Measurements from ENCODE around the gene MTMR2.

MTMR2 gene

DNA sequence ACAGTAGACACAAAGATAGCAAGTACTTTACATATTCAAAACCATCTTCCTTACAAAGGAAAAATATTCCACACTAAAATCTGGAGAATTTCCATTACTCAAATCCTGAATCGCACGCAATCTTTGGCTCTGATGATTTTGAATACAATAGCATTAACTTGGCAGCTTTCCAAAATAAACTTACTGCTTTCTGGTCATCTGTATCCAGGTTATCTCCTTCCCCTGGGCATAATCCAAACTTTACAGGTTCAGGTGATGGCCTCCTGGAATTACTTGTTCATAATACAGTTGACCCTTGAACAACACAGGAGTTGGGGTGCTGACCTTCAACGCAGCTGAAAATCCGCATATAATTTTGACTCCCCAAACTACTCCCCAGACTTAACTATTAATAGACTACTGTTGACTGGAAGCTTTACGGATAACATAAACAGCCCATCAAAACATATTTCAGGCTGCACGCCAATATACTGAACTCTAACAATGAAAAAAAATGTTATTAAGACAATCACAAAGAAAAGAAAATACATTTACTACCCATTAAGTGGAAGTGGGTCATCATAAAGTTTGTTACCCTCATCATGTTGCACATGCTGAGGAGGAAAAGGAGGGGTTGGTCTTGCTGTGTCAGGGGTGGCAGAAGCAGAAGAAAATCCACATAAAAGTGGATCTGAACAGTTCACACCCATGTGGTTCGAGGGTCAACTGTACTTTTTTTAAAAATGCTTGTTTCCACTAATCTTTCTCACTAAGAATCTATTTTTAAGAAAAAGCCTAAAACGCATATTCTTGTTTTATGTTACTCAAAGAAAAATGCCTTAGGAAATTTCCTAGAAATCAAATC lies 6.5 kb downstream of the MTMR2 start:
- DNase-seq: no peak

DNA sequence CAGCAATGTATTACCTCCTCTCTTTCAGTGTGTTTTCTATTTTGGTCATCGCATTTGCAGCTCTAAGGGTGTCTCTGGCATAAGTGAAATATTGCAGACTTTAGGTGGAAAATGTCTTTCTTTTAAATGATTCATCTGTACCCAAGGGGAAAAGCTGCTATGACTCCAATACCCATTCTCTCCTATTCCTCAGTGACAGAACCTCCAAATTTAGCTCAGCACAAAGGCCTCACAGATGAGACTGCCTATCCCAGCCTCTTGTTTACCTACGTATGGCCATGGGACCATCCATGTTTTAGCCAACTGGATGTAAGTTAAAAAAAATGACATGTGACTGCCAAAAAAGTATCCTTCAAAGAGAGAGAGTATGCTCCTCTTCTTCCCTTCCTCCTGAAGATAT lies 7.9 kb downstream of the MTMR2 start:
- DNase-seq: no peak

DNA sequence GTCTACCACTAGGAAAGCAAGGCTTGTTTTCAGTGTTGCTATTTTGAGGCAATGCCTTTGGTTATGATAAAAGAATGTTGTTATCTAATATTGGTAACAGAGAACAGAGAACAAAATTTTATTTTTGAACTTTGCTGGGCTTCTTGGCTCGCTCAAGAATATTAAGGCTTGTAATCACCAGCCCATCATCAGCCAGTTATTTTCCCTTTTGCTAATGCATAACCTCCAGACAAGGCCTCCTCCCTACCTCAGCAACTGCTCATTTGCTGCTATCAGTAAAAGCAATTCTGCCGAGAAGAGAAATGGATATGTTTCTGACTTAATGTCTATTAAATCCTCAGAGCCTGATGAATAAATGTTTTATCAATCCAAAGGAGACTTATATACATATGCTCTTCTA lies 8.9 kb downstream of the MTMR2 start:
- DNase-seq: no peak

DNA sequence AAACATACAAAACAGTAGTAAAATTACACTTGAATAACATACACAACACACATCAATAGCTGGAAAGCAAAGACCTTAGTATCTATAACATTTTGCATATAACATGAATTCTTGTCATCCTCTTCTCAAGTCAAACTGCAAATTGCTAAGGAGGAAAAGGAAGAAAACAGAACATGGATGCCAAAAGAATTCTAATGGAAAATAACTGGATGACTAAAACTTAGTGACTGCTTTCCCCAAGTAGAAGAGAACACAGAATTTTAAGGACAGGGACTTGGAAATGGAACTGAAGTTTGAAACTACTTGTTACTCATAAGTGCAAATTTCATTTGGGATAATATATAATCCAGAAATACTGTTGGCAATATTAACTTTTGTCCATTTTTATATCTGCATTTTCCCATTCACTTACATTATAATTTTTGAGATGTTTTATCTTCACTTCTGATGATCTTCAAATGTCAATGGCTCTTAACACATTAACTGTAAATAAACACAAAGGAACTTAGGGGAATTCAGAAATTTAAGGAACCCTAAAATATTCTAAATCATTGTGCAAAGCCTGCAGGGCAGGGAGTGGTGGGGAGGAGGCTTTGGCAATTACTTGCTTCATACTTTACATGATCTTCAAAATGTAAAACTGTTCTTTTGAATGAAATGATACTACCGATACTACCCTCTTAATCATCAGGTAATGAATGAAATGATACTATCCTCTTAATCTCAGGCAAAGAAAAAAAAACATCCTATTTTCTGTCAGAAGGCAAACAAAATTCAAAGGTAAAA lies 9.9 kb downstream of the MTMR2 start:
- no peak for DNase-seq

DNA sequence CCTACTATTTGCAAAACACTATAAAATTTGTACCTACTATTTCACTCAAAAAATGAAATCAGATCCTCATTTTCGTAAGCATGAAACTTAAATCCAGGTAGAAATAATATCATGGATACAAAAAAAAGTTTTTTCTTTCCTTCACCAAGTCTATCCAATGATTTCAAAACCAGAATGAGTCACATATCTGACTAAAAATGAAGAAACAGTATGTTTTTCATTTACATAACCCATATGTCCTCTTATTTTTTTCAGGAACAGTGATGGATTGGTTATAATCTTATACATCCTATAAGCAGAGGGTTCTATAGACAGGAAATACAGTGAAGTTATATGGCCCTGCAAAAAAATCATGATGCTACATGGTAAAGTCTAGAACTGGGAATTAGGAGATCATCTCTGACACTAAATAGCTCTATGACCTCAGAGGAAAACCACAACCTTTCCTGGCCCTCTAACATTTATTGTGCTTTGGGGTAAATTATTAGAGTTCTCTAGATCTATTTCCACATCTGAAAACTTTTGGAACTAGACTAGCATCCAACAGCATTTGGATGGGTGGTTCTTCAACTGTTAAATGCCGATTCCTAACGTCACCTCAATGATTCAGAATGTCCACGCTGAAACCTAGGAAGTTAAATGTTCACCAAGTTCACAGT lies 10.9 kb downstream of the MTMR2 start:
- no peak for DNase-seq

DNA sequence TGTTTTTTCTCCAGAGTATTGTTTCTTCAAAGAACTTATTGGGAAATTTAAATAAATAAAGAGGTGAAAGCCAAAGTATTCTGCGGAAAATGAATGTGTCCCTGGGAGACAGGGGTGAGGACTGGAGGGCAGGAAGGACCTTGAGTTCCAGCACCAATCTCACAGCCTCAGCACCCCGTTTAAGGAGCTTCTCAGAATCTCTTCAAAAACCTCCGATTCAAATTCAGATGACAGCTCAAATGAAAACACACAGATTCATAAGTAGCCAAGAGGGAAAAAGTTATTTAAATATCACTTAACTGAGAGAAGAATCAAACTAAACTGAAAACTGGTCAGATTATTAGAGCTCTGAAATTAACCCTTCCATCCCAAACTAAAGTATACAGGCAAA lies 12.5 kb downstream of the MTMR2 start:
- no peak for DNase-seq

DNA sequence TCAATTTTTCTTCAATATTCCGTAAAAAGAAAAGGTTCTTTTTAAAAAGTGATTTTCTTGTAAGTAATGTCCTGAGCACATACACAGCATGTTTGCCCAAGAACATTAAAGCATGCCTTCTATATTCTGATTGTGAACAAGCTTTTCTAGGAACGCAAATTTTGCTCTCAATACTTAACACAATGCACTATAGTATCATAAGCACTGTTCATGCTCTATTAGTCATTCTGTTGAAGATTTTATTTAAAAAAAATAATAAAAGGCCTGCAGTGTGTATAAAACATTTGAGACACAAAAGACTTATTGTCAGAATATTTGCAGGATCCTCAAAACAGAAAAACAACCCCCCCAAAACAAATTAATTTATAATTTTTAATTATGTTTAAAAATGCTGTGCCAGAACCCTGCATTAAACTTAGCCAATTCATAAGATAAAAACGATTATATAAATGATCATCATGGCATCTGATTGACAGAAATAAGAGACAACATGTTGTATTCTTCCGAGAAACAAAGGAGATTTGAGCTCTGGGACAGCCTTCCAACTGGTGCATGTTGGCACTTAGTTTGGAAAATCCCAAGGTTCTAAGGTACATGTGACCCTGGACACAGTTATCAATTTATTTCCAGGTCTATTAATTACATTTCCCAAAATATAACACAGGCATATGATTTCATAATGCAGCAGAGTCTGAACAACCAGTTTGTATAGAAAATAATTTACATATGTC lies 13.1 kb downstream of the MTMR2 start:
- no peak for DNase-seq

DNA sequence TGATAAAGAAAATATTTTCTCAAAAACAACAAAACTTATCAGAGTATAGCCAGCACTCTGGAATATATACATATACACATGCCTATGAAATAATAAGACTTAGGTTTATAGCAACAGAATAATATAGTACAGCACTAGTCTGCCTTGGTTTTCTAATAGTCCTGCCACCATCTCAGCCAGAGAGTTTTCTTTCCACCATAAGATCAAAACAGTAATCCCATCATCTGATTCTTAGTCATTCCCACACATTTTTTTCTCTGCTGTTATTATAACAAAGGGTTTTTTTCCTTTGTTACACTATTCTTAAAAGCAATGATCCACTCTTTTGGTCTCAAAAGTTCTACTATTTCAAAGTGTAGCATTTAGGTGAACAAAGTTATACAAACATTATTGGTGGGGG lies 15.1 kb downstream of the MTMR2 start:
- DNase-seq: no peak

DNA sequence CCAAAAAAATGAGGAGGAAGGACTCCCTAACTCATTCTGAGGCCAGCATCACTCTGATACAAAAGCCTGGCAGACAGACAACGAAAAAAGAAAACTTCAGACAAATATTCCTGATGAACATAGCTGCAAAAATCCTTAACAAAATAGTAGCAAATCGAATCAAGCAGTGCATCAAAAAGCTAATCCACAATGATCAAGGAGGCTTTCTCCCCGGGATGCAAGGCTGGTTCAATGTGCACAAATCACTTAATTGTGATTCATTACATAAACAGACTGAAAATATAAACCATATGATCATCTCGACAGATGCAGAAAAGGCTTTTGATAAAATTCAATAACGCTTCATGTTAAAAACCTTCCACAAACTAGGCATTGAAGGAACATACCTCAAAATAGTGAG lies 16.4 kb downstream of the MTMR2 start:
- no peak for DNase-seq

DNA sequence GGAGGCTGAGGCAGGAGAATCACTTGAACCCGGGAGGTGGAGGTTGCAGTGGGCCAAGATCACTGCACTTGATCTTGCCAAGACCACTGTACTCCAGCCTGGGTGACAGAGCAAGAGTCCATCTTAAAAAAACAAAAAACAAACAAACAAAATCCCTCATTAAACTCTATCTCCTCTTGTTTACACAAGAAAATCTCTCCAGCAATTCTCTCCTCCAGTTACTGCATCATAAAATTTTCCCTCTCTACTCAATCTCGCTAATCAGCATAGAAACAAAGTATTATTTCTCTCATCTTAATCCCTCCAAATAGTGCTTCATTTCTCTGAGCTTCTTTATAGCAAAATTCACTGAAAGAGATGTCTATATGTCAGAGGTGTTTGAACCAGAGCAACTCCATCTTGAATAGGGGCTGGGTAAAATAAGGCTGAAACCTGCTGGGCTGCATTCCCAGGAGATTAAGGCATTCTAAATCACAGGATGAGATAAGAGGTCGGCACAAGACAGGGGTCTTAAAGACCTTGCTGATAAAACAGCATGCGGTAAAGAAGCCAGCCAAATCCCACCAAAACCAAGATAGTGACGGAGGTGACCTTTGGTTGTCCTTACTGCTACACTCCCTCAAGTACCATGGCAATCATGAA lies 19.8 kb downstream of the MTMR2 start:
- DNase-seq: no peak

DNA sequence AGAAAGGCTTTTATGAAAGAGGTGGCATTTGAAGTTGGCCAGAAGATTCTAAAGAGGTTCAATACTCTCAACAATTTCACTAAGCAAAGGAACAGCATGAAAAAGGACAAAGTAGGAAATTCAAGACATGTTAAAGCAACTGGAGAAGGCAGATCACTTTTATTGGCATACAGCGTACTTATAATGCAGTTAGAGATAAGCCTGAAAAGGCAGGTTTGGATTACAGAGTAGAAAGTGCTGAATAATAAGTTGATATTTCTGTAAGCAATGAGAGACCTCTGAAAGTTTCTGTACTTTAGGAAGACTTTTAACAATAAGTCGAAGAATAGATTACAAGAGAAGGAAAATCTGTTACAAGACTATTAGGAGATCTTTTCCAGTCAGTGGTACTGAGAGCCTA lies 25.1 kb downstream of the MTMR2 start:
- no peak for DNase-seq

DNA sequence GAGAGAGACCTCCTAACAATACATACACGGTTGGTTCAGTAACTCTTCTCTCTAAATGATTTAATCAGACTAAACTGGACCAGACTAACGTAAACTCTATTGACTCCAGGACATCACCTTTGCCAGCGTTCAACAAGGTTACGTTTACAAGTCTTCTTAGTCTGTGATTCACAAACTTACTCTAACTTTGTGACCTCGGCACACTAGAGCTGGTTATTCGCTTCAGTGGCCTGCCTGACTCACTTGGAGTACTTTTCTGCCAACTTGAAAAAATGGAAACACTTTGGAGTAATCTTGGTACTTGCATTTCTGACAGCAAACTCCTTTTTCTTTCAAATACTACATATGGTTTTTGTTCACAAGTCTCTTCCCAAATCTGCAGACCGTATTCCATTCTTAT lies 26.2 kb downstream of the MTMR2 start:
- DNase-seq: no peak

DNA sequence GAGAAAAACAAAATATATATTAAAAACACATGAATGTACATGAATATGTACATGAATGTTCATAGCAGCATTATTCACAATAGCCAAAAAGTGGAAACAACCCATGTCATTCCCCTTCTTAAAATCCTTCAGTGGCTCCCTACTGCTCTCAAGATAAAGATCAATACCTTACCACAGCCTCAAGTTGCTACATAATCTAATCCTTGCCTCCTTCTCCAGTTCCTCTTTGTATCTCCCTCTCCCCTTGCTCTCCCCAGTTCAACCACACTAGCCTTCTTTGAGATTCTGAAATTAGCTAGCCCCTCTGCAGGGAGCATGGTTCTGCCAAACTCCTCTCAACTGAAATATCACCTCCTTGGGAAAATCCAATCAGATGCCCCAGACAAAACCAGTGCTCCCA lies 28.1 kb downstream of the MTMR2 start:
- DNase-seq: no peak

DNA sequence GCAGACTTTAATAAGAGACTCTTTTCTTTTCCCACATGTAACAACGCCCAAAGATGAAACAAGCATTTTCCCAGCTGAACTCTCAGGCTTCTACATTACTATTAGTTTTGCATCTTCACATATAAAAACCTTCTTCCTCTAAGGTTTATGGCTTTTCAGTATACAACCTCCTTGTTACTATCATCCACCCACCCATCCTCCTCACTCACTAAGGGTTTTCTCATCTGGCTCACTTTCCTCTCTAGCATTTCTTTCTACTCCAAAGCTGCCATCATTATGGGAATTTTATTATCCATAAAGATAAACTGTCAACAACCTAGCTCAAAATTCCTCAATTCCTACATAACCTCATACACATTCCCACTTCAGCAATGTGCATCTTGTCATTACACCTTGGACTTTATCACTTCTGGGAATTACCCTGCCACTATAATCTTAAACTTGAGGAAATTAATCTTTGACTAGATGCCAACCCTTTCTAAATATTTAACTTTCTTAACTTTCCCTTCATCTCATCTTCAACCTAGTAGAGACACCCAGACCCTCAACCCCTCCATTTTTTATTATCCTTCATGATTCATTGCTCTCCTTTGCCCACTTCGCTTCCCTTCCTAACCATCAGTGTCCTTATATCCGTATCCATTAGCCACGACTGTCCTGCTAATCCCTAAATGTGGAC lies 30.9 kb downstream of the MTMR2 start:
- no peak for DNase-seq

DNA sequence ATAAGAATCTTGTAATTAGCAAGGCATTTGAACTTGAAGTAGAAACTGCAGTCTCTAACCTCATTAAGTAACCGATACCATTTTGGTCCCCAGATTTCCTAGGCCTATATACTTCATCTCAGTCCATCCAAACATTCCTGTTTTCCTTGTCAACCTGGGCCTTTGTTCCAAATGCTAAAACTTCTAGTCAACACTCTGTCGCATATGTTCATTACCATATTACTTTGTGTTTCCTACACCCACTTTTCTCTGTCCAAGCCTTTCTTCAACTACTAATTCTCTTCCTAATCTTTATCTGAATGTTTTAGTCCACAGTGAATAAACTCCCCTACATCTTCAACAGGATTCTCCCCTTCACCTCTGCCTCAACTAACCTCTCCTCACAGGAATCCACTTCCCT lies 31.4 kb downstream of the MTMR2 start:
- DNase-seq: no peak

DNA sequence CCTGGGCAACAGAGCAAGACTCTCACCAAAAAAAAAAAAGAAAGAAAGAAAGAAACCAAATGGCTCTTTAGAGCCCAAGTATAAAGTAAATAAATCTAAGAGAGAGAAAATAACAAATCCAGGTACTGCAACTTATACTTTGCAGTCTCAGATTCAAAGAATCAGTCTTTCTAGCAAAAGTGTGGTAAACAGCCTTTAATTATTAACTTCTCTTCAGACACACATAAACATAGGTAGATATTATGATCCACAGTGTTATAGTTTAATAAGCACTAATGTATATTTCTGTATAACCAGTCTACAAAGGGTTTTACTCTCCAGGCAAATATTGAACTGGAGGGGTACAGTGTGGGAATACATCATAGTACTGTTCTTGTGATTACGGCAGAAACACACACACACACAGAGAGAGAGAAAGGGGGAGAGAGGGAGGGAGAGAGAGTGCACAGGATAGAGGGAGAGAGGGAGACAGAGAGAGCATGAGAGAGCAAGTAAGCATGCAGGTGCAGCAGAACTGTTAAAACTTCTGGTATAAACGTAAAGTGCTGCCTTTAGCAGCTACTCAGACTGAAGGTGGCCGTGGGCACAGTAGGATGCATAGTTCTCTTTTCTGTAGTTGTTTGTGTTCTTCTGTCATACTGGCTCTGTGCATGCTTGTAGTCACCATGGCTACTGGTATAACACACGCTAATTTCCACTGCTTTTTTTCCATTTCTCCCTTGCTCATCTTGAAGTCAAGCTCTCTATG lies 32.3 kb downstream of the MTMR2 start:
- no peak for DNase-seq

DNA sequence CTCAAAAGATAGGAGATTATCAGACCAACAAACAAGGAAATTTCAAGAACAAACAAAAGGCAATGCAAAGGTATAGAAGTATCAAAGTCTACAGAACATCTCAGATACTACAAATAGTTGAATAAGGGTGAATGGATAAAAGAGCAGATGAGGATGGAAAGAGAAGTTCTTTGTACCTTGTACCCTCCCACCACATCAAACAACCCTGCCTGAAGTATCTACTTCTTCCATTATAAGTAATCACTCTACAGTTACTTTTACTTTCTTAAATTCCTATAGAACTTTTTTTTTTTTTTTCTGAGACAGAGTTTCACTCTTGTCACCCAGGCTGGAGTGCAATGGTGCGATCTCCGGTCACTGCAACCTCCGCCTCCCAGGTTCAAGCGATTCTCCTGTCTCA lies 35.1 kb downstream of the MTMR2 start:
- DNase-seq: no peak

DNA sequence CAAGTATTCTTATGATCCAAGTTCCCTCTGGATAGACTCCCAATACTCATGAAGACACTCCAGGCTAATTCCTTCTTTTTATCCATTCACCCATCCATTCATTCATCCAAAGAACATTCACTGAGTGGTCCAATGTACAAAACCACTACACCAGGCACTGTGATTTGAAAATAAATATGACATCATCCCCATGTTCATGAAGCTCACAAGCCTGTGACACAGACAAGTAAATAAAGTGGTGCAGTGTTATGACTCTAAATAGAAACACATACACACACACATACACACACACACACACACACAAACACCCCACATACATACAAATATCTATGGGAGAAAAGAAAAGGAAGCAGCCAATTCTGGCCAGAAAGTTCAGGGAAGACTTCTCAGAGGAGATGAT lies 35.5 kb downstream of the MTMR2 start:
- DNase-seq: no peak

DNA sequence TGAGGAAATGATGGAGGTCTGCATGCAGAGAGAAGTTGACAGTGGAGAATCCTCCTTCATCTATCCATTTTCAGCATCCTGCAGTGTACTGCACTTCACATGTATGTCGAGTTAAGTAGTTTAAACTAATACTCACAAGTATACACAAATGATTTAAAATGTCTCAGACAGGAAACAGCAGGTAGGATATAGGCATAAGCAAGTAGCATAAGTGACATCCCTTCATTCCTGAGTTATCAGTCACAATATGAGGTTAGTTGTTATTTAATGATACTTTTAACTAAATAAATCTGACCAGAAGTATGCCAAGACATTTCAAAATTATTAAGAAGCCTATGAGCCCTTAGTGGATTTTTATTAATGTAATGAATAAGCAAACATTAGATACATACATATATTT lies 37.4 kb downstream of the MTMR2 start:
- no peak for DNase-seq

DNA sequence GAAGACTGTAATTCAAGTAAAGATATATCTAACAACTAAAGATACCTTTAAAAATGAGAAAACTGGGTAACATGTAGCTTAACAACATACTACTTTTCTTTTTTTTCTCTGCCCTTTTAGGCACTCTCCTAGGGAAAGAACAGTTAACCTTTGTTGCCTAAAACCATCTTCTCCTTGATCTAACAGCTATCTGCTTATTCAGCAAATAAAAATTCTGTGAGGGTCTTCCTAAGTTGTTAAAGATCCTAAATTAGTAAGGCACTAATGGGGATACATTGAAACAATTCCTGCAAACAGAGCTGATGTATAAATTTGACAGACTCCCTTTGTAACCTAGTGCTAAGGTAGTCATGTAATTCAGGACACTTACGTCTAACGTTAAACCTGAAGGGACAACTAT lies 39.1 kb downstream of the MTMR2 start:
- no peak for DNase-seq

DNA sequence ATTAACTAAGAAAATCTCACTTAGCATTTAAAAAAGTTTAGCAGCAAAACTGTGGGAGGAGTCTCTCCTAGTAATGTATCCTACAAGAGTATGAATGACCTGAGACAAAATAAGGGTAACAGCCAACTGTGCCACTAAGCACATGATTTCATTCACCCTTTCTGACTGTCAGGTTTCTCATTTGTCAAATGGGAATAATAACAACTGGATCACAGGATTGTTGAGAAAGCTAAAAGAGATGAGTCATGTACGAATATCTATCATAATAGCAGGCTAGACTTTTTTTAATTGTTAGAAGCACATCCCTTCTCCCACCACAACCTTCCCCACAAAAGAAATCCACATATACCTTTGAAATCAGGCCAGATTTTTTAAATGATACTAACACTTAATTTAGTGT lies 39.5 kb downstream of the MTMR2 start:
- DNase-seq: no peak
